GM18868 (cell line): ENCODE results near the gene ZNF562.
"Not testable (repeated sequence)": the region's sequence is repeated elsewhere in the genome, so short reads cannot be mapped to it uniquely, and the experiment has no call there.

Source experiments
- ATAC-seq: cut with Tn5 transposase; IDR thresholded peaks from one replicate; pipeline ENCODE4 v1.9.1; 2021; ENCODE audit warnings: mild to moderate bottlenecking, moderate library complexity; ENCODE audit not compliant: unreplicated experiment

ZNF562 gene

DNA sequence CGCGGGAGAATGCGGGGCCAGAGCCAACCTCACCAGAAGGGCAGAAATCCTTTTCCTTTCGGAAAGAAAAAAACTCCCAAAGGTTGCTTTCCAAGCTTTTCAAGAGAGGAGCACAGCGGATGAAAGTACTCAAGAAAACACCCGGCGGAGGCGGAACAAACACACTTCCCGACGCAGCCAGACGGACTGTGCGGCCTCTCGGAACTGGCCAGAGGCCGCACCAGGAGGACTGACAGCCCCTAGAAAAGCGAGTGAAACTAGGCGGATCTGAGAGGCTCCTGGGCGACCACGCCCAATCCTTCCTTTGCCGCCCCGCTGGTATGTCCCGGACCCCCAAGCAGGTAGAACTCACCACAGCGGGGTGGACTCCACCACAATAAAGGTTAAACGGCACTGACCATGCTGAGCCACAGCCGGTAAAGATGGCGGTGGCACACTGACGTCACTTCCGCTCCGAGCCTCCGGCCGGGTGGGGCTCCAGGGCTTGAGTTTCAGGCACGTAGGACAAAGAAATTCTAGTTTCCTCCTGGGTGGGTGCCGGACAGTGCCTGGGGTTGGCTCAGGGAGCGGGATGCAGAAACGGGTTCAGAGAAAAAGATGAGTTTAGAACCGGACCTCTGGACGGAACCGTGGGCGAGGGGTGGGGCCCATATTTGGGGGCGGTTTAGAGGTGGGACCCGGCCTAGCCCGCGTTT is at the start of gene ZNF562:
Gene ZNF562 (minus strand): TSS at position 438 of the 695 bp plus-strand sequence. CDS start 14,356 bp downstream, outside the sequence.
- peak; percentile 77 for ATAC-seq

DNA sequence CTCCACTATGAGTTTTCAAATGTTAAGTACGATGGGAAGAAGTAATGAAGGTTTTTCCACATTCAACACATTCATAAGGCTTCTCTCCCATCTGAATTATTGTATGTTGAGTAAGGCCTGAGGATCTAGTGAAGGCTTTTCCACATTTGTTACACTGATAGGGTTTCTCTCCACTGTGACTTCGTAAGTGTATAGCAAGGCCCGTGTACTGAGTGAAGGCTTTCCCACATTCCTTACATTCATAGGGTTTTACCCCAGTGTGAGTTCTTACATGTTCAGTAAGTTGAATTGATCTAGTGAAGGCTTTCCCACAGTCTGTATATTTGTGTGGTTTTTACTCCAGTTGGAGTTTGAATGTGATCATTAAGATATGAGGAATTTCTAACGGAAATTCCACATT is 49.3 kb upstream of the ZNF562 start:
- no peak for ATAC-seq

DNA sequence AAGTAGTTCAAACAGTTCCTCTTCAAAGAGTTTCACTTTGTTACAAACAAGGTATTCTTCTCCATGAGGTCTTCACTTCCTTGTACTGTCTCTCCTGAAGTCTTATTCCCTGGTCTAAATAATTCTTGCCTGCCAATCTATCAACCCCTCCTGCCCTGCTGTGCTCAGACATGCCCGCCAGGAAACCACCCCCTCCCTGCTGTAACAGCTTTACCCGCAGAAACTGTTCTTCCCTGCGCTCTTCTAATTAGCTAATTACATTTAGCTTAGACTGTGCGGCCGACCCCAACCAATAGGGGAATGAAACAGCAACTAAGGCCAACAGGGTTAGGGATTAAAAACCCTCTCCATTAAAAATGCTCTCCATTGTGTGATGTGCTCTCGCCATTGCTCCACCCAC is 47.0 kb upstream of the ZNF562 start:
- no peak for ATAC-seq

DNA sequence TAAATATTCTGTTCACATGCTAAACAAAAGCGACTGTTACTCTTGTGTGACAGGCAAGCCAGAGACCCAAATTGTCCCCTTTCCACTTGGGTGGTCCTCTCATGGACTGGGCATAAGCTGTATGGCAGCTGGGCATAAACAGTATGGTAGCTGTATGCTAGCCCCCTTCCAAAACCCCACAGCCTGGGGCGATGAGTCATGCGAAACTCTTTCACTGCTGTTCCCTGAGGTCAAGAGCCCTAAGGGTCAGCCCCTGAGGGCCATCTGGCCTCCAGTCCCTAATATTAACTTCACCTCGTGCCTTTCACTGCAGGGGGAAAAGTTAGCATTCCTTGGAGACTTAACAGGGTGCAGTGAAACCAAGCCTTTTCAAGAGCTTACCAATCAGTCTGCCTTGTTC is 45.6 kb upstream of the ZNF562 start:
- ATAC-seq: no peak

DNA sequence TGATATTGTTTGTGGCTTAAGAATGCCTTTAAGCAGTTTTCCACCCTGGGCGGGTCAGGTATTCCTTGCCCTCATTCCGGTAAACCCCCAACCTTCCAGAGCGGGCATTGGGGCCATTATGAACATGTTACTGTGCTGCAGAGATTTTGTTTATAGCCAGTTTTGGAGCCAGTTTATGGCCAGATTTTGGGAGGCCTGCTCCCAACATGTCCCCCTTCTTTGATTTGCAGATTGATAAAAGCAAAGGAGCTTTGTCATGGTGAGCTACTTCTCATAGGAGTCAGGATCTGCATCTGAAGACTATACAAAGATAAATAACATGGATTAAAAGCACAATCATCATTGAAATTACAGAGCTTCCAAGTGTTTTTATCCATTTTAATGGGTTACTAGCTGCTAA is 36.9 kb upstream of the ZNF562 start:
- ATAC-seq: no peak

DNA sequence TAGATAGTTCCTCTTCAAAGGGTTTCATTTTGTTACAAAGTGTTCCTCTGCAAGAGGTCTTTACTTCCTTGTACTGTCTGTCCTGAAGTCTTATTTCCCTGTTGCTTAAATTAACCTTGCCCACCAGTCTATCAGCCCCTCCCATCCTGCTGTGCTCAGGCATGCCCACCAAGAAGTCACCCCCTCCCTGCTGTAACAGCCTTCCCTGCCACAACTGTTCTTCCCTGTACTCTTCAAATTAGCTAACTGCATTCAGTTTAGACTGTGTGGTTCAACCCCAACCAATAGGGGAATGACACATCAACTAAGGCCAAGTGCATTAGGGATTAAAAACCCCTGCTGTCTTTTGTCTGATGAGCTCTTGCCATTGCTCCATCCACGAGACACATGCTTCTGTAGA is 34.4 kb upstream of the ZNF562 start:
- ATAC-seq: no peak

DNA sequence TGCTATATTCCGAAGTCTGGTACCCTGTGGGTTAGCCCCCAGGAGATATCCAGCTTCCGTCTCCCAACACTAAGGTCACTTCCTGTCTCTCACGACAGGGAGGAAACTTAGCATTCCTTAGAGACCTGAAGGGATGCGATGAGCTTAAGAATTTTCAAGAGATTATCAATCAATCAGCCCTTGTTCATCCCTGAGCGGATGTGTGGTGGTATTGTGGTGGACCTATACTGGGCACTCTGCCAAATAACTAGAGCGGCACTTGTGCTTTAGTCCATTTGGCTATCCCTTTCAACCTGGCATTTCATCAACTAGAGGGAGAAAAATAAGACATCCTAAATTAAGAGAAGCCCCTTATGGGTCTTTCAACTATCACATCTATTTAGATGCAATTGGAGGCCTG is 30.9 kb upstream of the ZNF562 start:
- no peak for ATAC-seq

DNA sequence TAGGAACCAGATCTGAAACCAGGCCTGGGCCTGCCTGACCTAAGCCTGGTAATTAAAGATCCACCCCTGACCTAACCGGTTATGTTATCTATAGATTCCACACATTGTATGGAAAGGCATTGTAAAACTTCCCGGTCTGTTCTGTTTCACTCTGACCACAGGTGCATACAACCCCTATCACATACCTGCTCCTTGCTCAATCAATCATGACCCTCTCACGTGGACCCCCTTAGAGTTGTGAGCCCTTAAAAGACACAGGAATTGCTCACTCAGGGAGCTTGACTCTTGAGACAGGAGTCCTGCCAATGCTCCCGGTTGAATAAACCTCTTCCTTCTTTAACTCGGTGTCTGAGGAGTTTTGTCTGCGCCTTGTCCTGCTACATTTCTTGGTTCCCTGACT is 27.3 kb upstream of the ZNF562 start:
- no peak for ATAC-seq

DNA sequence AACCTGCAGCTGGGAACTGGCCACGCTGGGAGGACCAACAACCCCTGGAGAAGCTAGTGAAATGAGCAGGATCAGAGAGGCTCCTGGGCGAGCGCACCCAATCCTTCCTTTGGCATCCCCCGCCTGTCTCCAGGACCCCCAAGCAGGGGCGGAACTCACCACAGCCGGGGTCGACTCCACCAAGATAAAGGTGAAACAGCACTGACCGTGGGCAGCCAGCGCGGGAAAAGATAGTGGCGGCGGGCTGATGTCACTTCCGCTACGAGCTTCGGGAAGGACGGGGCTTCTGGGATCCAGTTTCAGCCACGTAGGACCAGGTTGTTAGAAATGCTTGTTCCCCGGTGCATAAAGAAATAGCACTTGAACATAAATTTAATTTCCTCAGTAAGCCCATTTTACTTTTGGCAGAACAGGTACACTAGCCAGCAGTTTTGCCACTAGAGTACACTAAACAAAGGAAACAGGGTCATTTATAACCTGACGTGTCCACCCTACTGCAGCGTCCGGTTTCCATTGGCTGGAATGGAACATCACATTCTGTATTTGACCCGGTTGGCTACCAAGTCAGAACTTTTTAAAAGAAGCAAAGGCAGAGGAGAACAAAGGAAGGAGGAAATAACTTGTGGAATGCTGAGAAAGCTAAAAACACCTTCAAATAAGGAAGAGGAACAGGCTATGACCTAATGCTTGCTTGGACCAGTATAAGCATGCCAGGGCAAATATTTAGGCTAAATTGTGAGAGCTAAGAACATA is 25.5 kb upstream of the ZNF562 start:
- ATAC-seq: no peak

DNA sequence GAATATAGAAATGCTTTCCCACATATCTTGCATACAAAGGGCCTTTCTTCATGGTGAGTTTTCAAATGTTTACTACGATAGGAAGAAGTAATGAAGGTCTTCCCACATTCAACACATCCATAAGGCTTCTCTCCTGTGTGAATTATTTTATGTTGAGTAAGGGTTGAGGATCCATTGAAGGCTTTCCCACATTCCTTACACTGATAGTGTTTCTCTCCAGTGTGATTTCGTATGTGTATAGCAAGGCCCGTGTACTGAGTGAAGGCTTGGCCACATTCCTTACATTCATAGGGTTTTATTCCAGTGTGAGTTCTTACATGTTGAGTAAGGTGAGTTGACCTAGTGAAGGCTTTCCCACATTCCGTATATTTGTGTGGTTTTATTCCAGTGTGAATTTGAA is 15.4 kb upstream of the ZNF562 start:
- not testable (repeated sequence) for ATAC-seq

DNA sequence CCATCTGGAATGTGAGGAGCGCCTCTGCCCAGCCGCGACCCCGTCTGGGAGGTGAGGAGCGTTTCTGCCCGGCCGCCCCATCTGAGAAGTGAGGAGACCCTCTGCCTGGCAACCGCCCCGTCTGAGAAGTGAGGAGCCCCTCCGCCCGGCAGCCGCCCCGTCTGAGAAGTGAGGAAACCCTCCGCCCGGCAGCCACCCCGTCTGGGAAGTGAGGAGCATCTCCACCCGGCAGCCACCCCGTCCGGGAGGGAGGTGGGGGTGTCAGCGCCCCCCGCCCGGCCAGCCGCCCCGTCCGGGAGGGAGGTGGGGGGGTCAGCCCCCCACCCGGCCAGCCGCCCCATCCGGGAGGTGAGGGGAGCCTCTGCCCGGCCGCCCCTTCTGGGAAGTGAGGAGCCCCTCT is 5.1 kb upstream of the ZNF562 start:
- not testable (repeated sequence) for ATAC-seq

DNA sequence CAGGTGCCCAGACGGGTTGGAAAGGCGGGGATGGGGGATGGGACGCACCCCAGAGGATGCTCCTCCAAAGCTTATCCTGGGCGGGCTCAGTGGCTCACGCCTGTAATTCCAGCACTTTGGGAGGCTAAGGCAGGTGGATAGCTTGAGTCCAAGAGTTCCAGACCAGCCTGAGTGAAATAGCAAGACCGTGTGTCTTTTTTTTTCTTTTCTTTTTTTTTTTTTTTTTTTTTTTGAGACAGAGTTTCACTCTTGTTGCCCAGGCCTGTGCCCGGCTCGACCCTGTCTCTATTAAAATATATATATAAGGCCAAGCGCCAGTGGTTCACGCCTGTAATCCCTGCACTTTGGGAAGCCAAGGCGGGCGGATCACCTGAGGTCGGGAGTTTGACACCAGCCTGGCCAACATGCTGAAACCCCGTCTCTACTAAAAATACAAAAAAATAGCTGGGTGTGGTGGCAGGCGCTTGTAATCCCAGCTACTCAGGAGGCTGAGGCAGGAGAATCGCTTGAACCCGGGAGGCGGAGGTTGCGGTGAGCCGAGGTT is 530 bp upstream of the ZNF562 start:
- ATAC-seq: not testable (repeated sequence)

DNA sequence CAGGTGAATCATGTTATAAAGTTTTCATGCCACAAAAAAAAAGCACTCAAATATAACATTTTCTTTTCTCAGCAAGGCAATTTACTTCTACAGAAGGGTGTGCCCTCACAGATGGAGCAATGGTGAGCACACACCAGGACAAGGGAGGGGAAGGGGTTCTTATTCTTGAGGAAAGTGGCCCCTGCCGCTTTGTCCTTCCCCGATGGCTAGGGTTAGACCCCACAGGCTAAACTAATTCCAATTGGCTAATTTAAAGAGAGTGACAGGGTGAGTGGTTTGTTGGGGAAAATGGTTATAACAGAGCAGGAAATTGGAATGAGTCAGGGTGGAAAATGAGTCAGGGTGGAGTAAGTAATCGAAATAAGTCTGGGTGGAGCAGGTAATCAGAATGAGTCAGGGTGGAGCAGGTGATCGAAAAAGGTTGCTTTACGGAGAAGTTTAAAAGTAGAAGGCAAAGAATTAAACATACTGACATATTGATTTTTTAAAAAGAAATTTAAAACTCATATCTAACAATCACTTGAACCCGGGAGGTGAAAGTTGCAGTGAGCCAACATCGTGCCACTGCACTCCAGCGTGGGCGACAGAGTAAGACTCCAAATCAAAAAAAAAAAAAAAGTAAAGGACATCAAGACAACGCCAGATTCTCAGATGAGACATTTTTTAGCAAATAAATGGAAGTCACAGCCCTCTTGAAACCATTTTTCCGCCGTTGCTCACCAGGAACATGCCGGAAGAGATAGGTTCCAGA is 813 bp downstream of the ZNF562 start:
- ATAC-seq: no peak

DNA sequence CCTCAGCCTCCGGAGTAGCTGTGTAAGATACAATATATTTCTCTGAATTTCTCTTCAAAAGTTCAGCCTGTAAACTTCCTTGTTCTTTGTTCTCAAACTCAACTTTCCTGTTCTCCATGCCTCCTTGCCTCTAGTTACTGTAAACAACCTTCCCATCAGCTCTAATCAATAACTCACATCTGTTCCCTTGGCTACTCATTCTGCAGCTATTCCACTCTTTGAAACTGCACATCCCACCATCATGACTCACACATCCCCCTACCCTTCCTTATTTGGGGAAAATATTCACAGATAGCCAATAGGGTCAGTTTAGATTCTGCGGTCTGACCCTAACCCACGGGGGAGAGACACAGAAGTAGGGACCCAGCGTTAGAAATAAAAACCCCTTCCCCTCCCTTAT is 2.0 kb downstream of the ZNF562 start:
- no peak for ATAC-seq

DNA sequence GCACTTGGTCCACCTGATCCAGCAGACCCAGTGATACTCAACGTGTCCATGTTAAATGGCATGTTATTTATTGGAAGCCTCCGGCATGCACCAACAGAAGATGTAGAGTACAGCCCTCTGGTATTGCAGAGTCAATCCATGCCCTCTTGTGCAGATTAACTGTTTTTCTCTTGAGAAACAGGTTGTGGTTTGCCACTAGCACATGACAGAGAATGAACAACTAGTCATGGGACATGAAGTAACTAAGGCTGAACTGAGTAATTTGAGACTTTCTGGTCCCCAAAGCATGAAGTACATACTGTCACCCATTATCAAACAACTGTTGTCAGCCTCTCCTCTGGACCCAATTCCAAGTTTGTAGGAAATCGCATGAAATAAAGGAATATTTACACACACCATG is 3.2 kb downstream of the ZNF562 start:
- ATAC-seq: no peak

DNA sequence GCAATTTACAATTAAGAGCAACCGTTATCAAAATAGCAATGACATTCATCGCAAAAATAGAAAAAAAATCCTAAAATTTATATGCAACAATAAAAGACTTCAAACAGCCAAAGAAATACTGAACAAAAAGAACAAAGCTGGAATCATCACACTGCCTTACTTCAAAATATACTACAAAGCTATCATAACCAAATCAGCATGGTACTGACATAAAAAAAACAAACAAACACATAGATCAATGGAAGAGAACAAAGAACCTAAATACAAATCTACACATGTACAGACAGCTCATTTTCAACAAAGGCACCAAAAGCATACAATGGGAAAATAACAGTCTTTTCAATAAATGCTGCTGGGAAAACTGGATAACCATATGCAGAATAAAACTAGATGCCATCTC is 6.4 kb downstream of the ZNF562 start:
- no peak for ATAC-seq

DNA sequence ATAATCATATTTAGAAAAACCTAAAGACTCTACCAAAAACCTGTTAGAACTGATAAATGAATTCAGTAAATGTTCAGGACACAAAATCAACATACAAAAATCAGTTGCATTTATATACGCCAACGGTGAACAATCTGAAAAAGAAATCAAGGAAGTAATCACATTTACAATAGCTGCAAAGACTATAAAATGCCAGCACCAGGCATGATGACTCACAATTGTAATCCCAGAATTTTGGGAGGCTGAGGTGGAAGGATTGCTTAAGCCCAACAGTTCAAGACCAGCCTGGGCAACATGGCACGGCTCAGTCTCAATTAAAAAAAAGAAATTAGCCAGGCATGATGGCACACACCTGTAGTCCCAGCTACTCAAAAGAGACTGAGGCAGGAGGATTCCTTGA is 7.0 kb downstream of the ZNF562 start:
- ATAC-seq: no peak

DNA sequence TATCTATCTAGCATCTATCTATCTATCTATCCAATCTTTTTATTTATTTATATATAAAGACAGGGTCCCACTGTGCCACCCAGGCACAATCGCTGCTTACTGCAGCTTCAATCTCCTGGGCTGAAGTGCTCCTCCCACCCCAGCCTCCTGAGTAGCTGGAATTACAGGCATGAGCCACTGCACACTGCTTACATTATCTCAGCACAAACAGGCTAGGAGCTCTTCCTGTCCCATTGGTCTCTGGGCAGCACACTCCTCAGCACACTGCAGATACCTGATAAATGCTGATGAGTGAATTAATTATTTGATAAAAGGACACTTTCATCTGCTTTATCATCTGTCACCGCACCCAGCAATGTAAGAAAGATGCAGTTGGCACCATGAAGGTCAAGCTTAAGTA is 16.1 kb downstream of the ZNF562 start:
- ATAC-seq: no peak

DNA sequence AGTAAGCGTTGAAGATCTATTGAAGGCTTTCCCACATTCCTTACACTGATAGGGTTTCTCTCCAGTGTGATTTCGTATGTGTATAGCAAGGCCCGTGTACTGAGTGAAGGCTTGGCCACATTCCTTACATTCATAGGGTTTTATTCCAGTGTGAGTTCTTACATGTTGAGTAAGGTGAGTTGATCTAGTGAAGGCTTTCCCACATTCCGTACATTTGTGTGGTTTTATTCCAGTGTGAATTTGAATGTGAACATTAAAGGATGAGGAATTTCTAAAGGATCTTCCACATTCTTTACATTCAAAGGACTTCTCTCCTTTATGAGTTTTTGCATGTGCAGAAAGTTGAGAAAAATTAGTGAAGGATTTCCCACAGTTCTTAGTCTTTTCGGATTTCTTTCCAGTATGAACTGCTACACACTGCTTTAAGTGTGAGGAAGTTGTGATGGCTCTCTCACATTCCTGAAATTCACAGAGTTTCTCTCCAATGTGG is 21.8 kb downstream of the ZNF562 start:
- not testable (repeated sequence) for ATAC-seq

DNA sequence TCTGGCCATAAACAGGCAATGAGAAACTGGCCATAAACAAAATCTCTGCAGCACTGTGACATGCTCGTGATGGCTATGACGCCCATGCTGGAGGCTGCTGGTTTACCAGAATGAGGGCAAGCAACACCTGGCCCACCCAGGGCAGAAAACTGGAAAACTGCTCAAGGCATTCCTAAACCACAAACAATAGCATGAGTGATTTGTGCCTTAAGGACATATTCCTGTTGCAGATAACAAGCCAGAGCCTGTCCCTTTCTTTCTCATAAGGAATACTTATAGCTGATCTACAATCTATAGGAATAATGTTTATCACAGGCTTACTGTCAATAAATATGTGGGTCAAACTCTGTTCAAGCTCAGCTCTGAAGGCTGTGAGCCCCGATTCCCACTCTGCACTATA is 23.4 kb downstream of the ZNF562 start:
- not testable (repeated sequence) for ATAC-seq

DNA sequence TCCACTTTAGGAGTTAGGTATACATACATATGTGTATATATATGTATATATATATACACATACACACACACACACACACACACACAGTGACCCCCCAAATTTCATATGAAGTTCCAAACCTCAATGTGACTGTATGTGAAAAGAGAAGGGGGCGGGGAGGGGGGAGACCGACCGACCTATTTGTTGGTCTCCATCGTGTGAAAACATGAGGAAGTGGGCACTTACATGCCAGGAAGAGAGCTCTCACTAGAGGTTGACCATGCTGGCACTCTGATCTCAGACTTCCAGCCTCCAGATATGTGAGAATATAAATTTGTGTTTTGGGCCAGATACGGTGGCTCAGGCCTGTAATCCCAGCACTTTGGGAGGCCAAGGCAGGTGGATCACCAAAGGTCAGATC is 24.6 kb downstream of the ZNF562 start:
- ATAC-seq: no peak
